GM12878 (cell line): ENCODE measurements around the gene NDUFA7. TPM values are rescaled to one million over a fixed set of nuclear protein-coding genes. Genes with fewer than 3 reads are reported as not detected.
"Not testable (repeated sequence)": the region's sequence is repeated elsewhere in the genome, so short reads cannot be mapped to it uniquely, and the experiment has no call there.

Experiments used
- ATAC-seq: fragments of 200-7000 bp; cut with Tn5 transposase; 3 replicates; pipeline ENCODE4 v1.9.1; 2020; ENCODE audit warnings: mild to moderate bottlenecking, moderate library complexity
- BruUV-seq: library from RNA; stranded (reverse); fragments of 400-500 nt; replicated peaks from 2 replicates; lab custom pipeline; 2021; lab: Mats Ljungman, UMichigan
- CTCF ChIA-PET: fragments of 300-600 bp; sonication (Branson Sonifier 250); formaldehyde crosslinking; extraction: SDS; loops from one replicate; lab custom pipeline; 2021; ENCODE audit warnings: inconsistent platforms; lab: Yijun Ruan, JAX
- POLR2A ChIA-PET: fragments of 350-600 bp; formaldehyde crosslinking; extraction: SDS; loops from one replicate; lab custom pipeline; 2021; ENCODE audit warnings: inconsistent platforms; lab: Charles Lee
- RAD21 ChIA-PET: fragments of 300-600 bp; sonication (Branson Sonifier 250); formaldehyde crosslinking; loops from one replicate; lab custom pipeline; 2023; ENCODE audit warnings: antibody characterized with exemption; ENCODE audit not compliant: unreplicated experiment; lab: Charles Lee
- SMC1A ChIA-PET: fragments of 300-600 bp; sonication (Branson Sonifier 250); formaldehyde crosslinking; loops from one replicate; lab custom pipeline; 2023; ENCODE audit not compliant: unreplicated experiment, uncharacterized antibody; lab: Charles Lee
- DNase-seq: peaks from one replicate; pipeline ENCODE4 v3.0.0-alpha.2; 2011; ENCODE audit warnings: low read depth, low spot score
- FAIRE-seq: peaks from 3 replicates; lab custom pipeline; 2011; peaks lifted over from hg19 to GRCh38; lab: Jason Lieb, UNC
- H2AFZ ChIP-seq: 2 replicates; pipeline ENCODE4 v1.6.0; 2011; ENCODE audit warnings: low read depth, low read length, control low read depth; ENCODE audit not compliant: control insufficient read depth
- H3K27ac ChIP-seq: 2 replicates; pipeline ENCODE4 v1.5.1; 2011; ENCODE audit warnings: control low read depth; ENCODE audit not compliant: control insufficient read depth, insufficient read depth
- H3K27me3 ChIP-seq, 2 experiments: replicated peaks in 1 of 2; 2 replicates each; pipeline versions ENCODE4 v1.6.0 to v1.6.1; 2011; ENCODE audit warnings: low read length in 1 of 2; ENCODE audit not compliant: control insufficient read depth in 2 of 2, insufficient read depth in 2 of 2
- H3K36me3 ChIP-seq, 2 experiments: 2 replicates each; pipeline ENCODE4 v1.5.1; 2011; ENCODE audit warnings: low read length in 1 of 2; ENCODE audit not compliant: control insufficient read depth in 2 of 2, insufficient read depth in 2 of 2
- H3K4me1 ChIP-seq: 2 replicates; pipeline ENCODE4 v1.6.1; 2011; ENCODE audit warnings: mild to moderate bottlenecking, low read length, moderate library complexity, mixed read lengths; ENCODE audit not compliant: control insufficient read depth, insufficient read depth
- H3K4me2 ChIP-seq: 2 replicates; pipeline ENCODE4 v1.6.0; 2011; ENCODE audit warnings: control low read depth; ENCODE audit not compliant: control insufficient read depth, insufficient read depth
- H3K4me3 ChIP-seq: fragments of 200-600 bp; sonication (generic); 2 replicates; pipeline ENCODE4 v1.5.1; 2016
- H3K79me2 ChIP-seq: 2 replicates; pipeline ENCODE4 v1.6.0; 2011; ENCODE audit warnings: low read length; ENCODE audit not compliant: control insufficient read depth, insufficient read depth
- H3K9ac ChIP-seq: 2 replicates; pipeline ENCODE4 v1.8.0; 2011; ENCODE audit warnings: low read length, control low read depth, mixed read lengths; ENCODE audit not compliant: control insufficient read depth, insufficient read depth
- H3K9me3 ChIP-seq: replicated peaks from 3 replicates; pipeline ENCODE4 v1.5.1; 2011; ENCODE audit warnings: mild to moderate bottlenecking, low read length; ENCODE audit not compliant: control insufficient read depth, insufficient read depth
- H4K20me1 ChIP-seq: 2 replicates; pipeline ENCODE4 v1.6.0; 2011; ENCODE audit not compliant: control insufficient read depth, insufficient read depth
- CUX1 ChIP-seq: IDR thresholded peaks from 2 replicates; pipeline ENCODE4 v1.6.1; 2012; ENCODE audit warnings: improper control_type of control experiment, low read depth, low read length; ENCODE audit not compliant: insufficient replicate concordance
- MTA2 ChIP-seq: fragments of 450-650 bp; IDR thresholded peaks from 2 replicates; pipeline ENCODE4 v1.6.1; 2016; ENCODE audit warnings: low read depth, mild to moderate bottlenecking, moderate library complexity
- PKNOX1 ChIP-seq: fragments of 450-650 bp; IDR thresholded peaks from 2 replicates; pipeline ENCODE4 v1.6.1; 2016; ENCODE audit warnings: mild to moderate bottlenecking
- RBBP5 ChIP-seq: fragments of 200-600 bp; sonication (generic); conservative IDR thresholded peaks from 2 replicates; pipeline ENCODE4 v1.6.1; 2016
- RFX5 ChIP-seq: IDR thresholded peaks from 2 replicates; pipeline ENCODE4 v1.6.1; 2011; ENCODE audit warnings: low read depth, low read length, improper control_type of control experiment
- RUNX3 ChIP-seq: IDR thresholded peaks from 2 replicates; pipeline ENCODE4 v1.6.1; 2012; ENCODE audit warnings: low read length, inconsistent platforms
- WGBS: methylation state at CpG from one replicate; pipeline ENCODE4 v1.1.6; 2016; ENCODE audit warnings: low lambda C conversion rate; ENCODE audit not compliant: insufficient replicate concordance, insufficient coverage; ENCODE audit errors: missing lambda C conversion rate; 5-methylcytosine and 5-hydroxymethylcytosine counted together
- in situ Hi-C: fragments of 300-500 bp; cut with MboI; formaldehyde crosslinking; loops from 9 replicates; pipeline ENCODE4 v1.14.3; 2018; ENCODE audit warnings: mixed read lengths
- intact Hi-C: fragments of 100-400 bp; cut with micrococcal nuclease; formaldehyde crosslinking; loops from one replicate; pipeline ENCODE4 v1.14.2; 2022; ENCODE audit not compliant: unreplicated experiment
- polyA plus RNA-seq, 11 experiments: library from polyadenylated mRNA; depleted of rRNA in 4 of 11; unstranded in 6 of 11; stranded (reverse) in 5 of 11; fragments of >200 nt; fragmentation: Nextera tagmentation in 4 of 11; fragmentation: Illumina TruSeq in 1 of 11; extraction: Ambion mirVana in 4 of 11; extraction: Trizol in 1 of 11; gene quantifications; 1 replicate in 1 of 11; 2 replicates in 10 of 11; pipeline versions ENCODE4 v1.2.1 to v1.2.3, GENCODE V29; 2011 to 2016; ENCODE audit warnings: inconsistent platforms in 2 of 11, missing spikeins in 2 of 11, low read depth in 1 of 11
- total RNA-seq, 4 experiments: library from RNA; depleted of rRNA in 3 of 4; stranded (reverse); fragments of >200 nt in 3 of 4; fragmentation: Illumina TruSeq in 1 of 4; extraction: Trizol in 1 of 4; gene quantifications; 2 replicates each; pipeline versions ENCODE4 v1.2.1 to v1.2.3, GENCODE V29; 2013 to 2021

The NDUFA7 gene
- total and polyA plus RNA-seq, 10 of the 15 experiments (the other 5 are each of a cell fraction or from before 2014, with no cell fraction given), result 79.0 to 360 (median 174) TPM

GRCh38 chr19:8342316-8342683, 21.1 kb upstream of the NDUFA7 start (continued):
- no peak for TF ChIP-seq PKNOX1
- TF ChIP-seq RBBP5, result no peak
- TF ChIP-seq RFX5, result no peak
- TF ChIP-seq CUX1, result no peak
- TF ChIP-seq RUNX3, result no peak
- no peak for TF ChIP-seq MTA2
- TF ChIP-seq, all 136 proteins: peak for 0

- H4K20me1 ChIP-seq, BruUV-seq, ATAC-seq, DNase-seq, intact Hi-C loops, H3K4me2 ChIP-seq, H3K4me1 ChIP-seq, in situ Hi-C loops, H3K4me3 ChIP-seq, FAIRE-seq, H3K27me3 ChIP-seq, H3K27ac ChIP-seq, H3K36me3 ChIP-seq, H2AFZ ChIP-seq, H3K9me3 ChIP-seq, H3K9ac ChIP-seq, H3K79me2 ChIP-seq: not testable (repeated sequence)
- CTCF ChIA-PET, result interaction anchor here (0.7 to 1.1 kb wide), 2 partner anchors 12 to 237 kb away, joined by 3 to 4 read pairs; no protein-coding TSS in a partner anchor
- RAD21 ChIA-PET, result interaction anchor here (0.6 to 0.8 kb wide), 2 partner anchors 13 to 164 kb away, joined by 3 to 4 read pairs; no protein-coding TSS in a partner anchor
- 88% methylated on average over 4 of the region's 4 CpGs for WGBS
- SMC1A ChIA-PET, result interaction anchor here (0.6 to 1.0 kb wide), 2 partner anchors 15 to 74 kb away, joined by 3 read pairs; no protein-coding TSS in a partner anchor
- POLR2A ChIA-PET, result interaction anchor here (0.7 kb wide), 1 partner anchor 28 kb away, joined by 3 read pairs; no protein-coding TSS in a partner anchor
Observed at GRCh38 chr19:8341504-8341903, 20.3 kb upstream of the NDUFA7 start.
